HCT116 (cell line): ENCODE measurements around the gene TXNDC11.

ENCODE experiments used
- CBX3 ChIP-seq: IDR thresholded peaks from 2 replicates; pipeline ENCODE4 v1.6.1; 2012; ENCODE audit warnings: low read depth
- CTCF ChIP-seq, 3 experiments: fragments of 200-600 bp in 1 of 3; sonication (generic) in 1 of 3; IDR thresholded peaks in 2 of 3; conservative IDR thresholded peaks in 1 of 3; 2 replicates each; pipeline ENCODE4 v1.5.1; 2012 to 2017; ENCODE audit warnings: low read depth in 2 of 3, low read length in 2 of 3, antibody characterized with exemption in 1 of 3, borderline replicate concordance in 1 of 3, control low read depth in 1 of 3, mild to moderate bottlenecking in 1 of 3, mixed read lengths in 1 of 3, mixed run types in 1 of 3, moderate library complexity in 1 of 3; ENCODE audit not compliant: insufficient read depth in 1 of 3
- EZH2 ChIP-seq: fragments of 200-600 bp; sonication (generic); IDR thresholded peaks from 2 replicates; pipeline ENCODE4 v1.6.1; 2017; ENCODE audit warnings: antibody characterized with exemption, mixed run types
- POLR2A ChIP-seq: IDR thresholded peaks from 2 replicates; pipeline ENCODE4 v1.7.0; 2011; ENCODE audit warnings: borderline replicate concordance; ENCODE audit not compliant: insufficient read depth, insufficient read length; ENCODE audit errors: extremely low read depth
- POLR2AphosphoS5 ChIP-seq: IDR thresholded peaks from 2 replicates; pipeline ENCODE4 v1.6.1; 2011; ENCODE audit warnings: mild to moderate bottlenecking, low read depth, low read length, moderate library complexity
- RAD21 ChIP-seq: IDR thresholded peaks from 2 replicates; pipeline ENCODE4 v1.6.1; 2012; ENCODE audit warnings: low read depth, mild to moderate bottlenecking
- REST ChIP-seq: IDR thresholded peaks from 2 replicates; pipeline ENCODE4 v1.6.1; 2012; ENCODE audit warnings: low read depth
- SP1 ChIP-seq: IDR thresholded peaks from 2 replicates; pipeline ENCODE4 v1.6.1; 2012; ENCODE audit warnings: low read depth
- TCF7L2 ChIP-seq: IDR thresholded peaks from 2 replicates; pipeline ENCODE4 v1.7.0; 2011; ENCODE audit warnings: borderline replicate concordance, inconsistent platforms; ENCODE audit not compliant: insufficient read depth, insufficient read length; ENCODE audit errors: extremely low read depth
- ZBTB33 ChIP-seq: IDR thresholded peaks from 2 replicates; pipeline ENCODE4 v1.6.1; 2011; ENCODE audit warnings: mild to moderate bottlenecking, low read length, moderate library complexity; ENCODE audit not compliant: insufficient replicate concordance; ENCODE audit errors: extremely low read depth
- ZNF274 ChIP-seq: fragments of 200-500 bp; sonication (Bioruptor generic); IDR thresholded peaks from 2 replicates; pipeline ENCODE4 v1.6.1; 2014; ENCODE audit warnings: mild to moderate bottlenecking, low read depth, low read length, inconsistent platforms
- TF ChIP-seq, protein P1 (sequence below): IDR thresholded peaks from 2 replicates; pipeline ENCODE4 v1.6.1; 2012

- TF ChIP-seq POLR2A (no peak), CTCF (IDR thresholded peaks at IDR 0.05 in 2 of 3, conservative IDR thresholded peaks at IDR 0.05 in 1 of 3; ENCODE audit: borderline replicate concordance in 1 of 3, insufficient read depth in 1 of 3, low read depth in 2 of 3, low read length in 2 of 3) (no peak), REST (no peak), SP1 (no peak), POLR2AphosphoS5 (no peak), TCF7L2 (no peak), EZH2 (no peak), CBX3 (no peak), RAD21 (no peak), ZBTB33 (no peak), ZNF274 (no peak)
- TF ChIP-seq, protein P1, sequence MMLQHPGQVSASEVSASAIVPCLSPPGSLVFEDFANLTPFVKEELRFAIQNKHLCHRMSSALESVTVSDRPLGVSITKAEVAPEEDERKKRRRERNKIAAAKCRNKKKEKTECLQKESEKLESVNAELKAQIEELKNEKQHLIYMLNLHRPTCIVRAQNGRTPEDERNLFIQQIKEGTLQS = no peak
Measured at GRCh38 chr16:11705311-11706025, 37.2 kb downstream of the TXNDC11 start.
